GM18951 (cell line): ENCODE measurements around the gene CFTR.

ENCODE experiments used
- POLR2A ChIP-seq: IDR thresholded peaks from 4 replicates; pipeline ENCODE4 v1.6.1; 2011; ENCODE audit warnings: mild to moderate bottlenecking; ENCODE audit not compliant: insufficient read length, insufficient read depth; ENCODE audit errors: extremely low read depth
- in situ Hi-C: fragments of 300-500 bp; cut with MboI; formaldehyde crosslinking; loops from one replicate; pipeline ENCODE4 v1.12.0; 2022; ENCODE audit warnings: low sequenced_read_pairs, mixed read lengths, inconsistent platforms; ENCODE audit not compliant: unreplicated experiment

The CFTR gene

GRCh38 chr7:117715784-117716445 is 236.1 kb downstream of the CFTR start:
- no peak for TF ChIP-seq POLR2A
- in situ Hi-C loops = no loop called here

GRCh38 chr7:117716707-117717299 is 237.0 kb downstream of the CFTR start:
- in situ Hi-C loops = no loop called here
- TF ChIP-seq POLR2A = no peak

GRCh38 chr7:117717357-117717756 is 237.5 kb downstream of the CFTR start:
- in situ Hi-C loops = no loop called here
- TF ChIP-seq POLR2A = no peak
